Measurements from ENCODE around the gene TSPO. TPM values are rescaled to one million over a fixed set of nuclear protein-coding genes. Genes with fewer than 3 reads are reported as not detected.

The TSPO gene
- total RNA-seq, 3 donors from 2014 or later (not counting 1 experiment from before 2014, with no cell fraction given): 52.1 to 81.7 (median 59.3) TPM

- Histone ChIP-seq H3K4me1 (ENCODE audit: control insufficient read depth, insufficient read depth, low read length) (peaks cover 26% of the 10 kb centered on the region), H3K4me3 (ENCODE audit: low read length) (no peak overlapping the region), H3K36me3 (ENCODE audit: control insufficient read depth, insufficient read depth, low read length) (peaks cover 21% of the 10 kb centered on the region), H3K27me3 (ENCODE audit: control insufficient read depth, insufficient read depth, low read length) (no peaks in the 10 kb centered on the region), H3K9me3 (ENCODE audit: control insufficient read depth, insufficient read depth, low read length) (no peaks in the 10 kb centered on the region), H3K27ac (ENCODE audit: low read length) (no peak overlapping the region)
- Mint-ChIP-seq H3K9me3 (no peaks in the 10 kb centered on the region), H3K27me3 (ENCODE audit: low read depth in 2 of 2) (no peaks in the 10 kb centered on the region), H3K4me3 (peak overlapping the region; percentile 1), H3K27ac (no peak overlapping the region), H3K36me3 (no peaks in the 10 kb centered on the region), H3K4me1 (peaks cover 11% of the 10 kb centered on the region in 2 donors)
- 96% methylated on average over 23 of the region's 23 CpGs for WGBS (ENCODE audit: insufficient coverage)
- intact Hi-C loops (cut with micrococcal nuclease): no loop called here
- no peak for DNase-seq
- ATAC-seq: no peak
- TF ChIP-seq CTCF (IDR thresholded peaks at IDR 0.05): no peak
Measured at GRCh38 chr22:43169310-43170130, 18.2 kb downstream of the TSPO start.

GRCh38 chr22:43170131-43170480, 18.7 kb downstream of the TSPO start:
- peaks cover 26% of the 10 kb centered on the region for H3K4me1 ChIP-seq (ENCODE audit: control insufficient read depth, insufficient read depth, low read length)
- H3K36me3 ChIP-seq (ENCODE audit: control insufficient read depth, insufficient read depth, low read length): peaks cover 23% of the 10 kb centered on the region
- Mint-ChIP-seq H3K4me1 (peaks cover 11% of the 10 kb centered on the region in 2 donors), H3K27me3 (ENCODE audit: low read depth in 2 of 2) (no peaks in the 10 kb centered on the region), H3K36me3 (no peaks in the 10 kb centered on the region), H3K9me3 (no peaks in the 10 kb centered on the region), H3K27ac (no peak overlapping the region), H3K4me3 (peak overlapping the region; percentile 61)
- no peaks in the 10 kb centered on the region for H3K9me3 ChIP-seq (ENCODE audit: control insufficient read depth, insufficient read depth, low read length)
- no peak overlapping the region for H3K4me3 ChIP-seq (ENCODE audit: low read length)
- no peak for TF ChIP-seq CTCF (IDR thresholded peaks at IDR 0.05)
- DNase-seq: no peak
- H3K27ac ChIP-seq (ENCODE audit: low read length): no peak overlapping the region
- H3K27me3 ChIP-seq (ENCODE audit: control insufficient read depth, insufficient read depth, low read length): no peaks in the 10 kb centered on the region
- 92% methylated on average over 9 of the region's 9 CpGs for WGBS (ENCODE audit: insufficient coverage)
- intact Hi-C loops (cut with micrococcal nuclease): no loop called here
- no peak for ATAC-seq

GRCh38 chr22:43171019-43171491, 19.7 kb downstream of the TSPO start:
- Histone ChIP-seq H3K4me1 (ENCODE audit: control insufficient read depth, insufficient read depth, low read length) (peaks cover 26% of the 10 kb centered on the region), H3K27ac (ENCODE audit: low read length) (no peak overlapping the region), H3K36me3 (ENCODE audit: control insufficient read depth, insufficient read depth, low read length) (peaks cover 23% of the 10 kb centered on the region), H3K27me3 (ENCODE audit: control insufficient read depth, insufficient read depth, low read length) (no peaks in the 10 kb centered on the region), H3K9me3 (ENCODE audit: control insufficient read depth, insufficient read depth, low read length) (no peaks in the 10 kb centered on the region), H3K4me3 (ENCODE audit: low read length) (no peak overlapping the region)
- Mint-ChIP-seq H3K4me3 (peak overlapping the region; percentile 61), H3K27me3 (ENCODE audit: low read depth in 2 of 2) (no peaks in the 10 kb centered on the region), H3K4me1 (peaks cover 11 to 12% of the 10 kb centered on the region in 2 donors), H3K27ac (peak overlapping the region in 1 of 2 donors; percentile 38), H3K36me3 (no peaks in the 10 kb centered on the region), H3K9me3 (no peaks in the 10 kb centered on the region)
- no peak for TF ChIP-seq CTCF (IDR thresholded peaks at IDR 0.05)
- intact Hi-C loops (cut with micrococcal nuclease): no loop called here
- ATAC-seq: peak in 1 of 3 donors; percentile 42
- no peak for DNase-seq
- WGBS (ENCODE audit: insufficient coverage): 51% methylated on average over 14 of the region's 14 CpGs
